PC-9 (cell line): ENCODE data around the gene KPNB1. TPM values are rescaled to one million over a fixed set of nuclear protein-coding genes. Genes with fewer than 3 reads are reported as not detected.

ENCODE experiments used
- BruUV-seq: library from RNA; stranded (reverse); fragments of 400-500 nt; replicated peaks from 2 replicates; lab custom pipeline; 2021; lab: Mats Ljungman, UMichigan
- CTCF ChIA-PET: fragments of 300-600 bp; sonication (Branson Sonifier 250); formaldehyde crosslinking; loops from one replicate; lab custom pipeline; 2022; ENCODE audit warnings: antibody characterized with exemption; lab: Charles Lee
- POLR2A ChIA-PET: fragments of 300-600 bp; sonication (Branson Sonifier 250); formaldehyde crosslinking; loops from one replicate; lab custom pipeline; 2022; ENCODE audit warnings: antibody characterized with exemption; ENCODE audit not compliant: unreplicated experiment; lab: Charles Lee
- DNase-seq, 2 experiments: peaks; one replicate each; pipeline versions ENCODE4 v3.0.0 to v3.0.0-alpha.2; 2015 to 2022; ENCODE audit warnings: mixed read lengths in 1 of 2
- H2AFZ ChIP-seq: fragments of 200-600 bp; sonication (generic); 2 replicates; pipeline ENCODE4 v1.8.1; 2017; ENCODE audit warnings: antibody characterized with exemption
- H3F3A ChIP-seq: fragments of 200-600 bp; sonication (generic); 2 replicates; pipeline ENCODE4 v1.8.1; 2017; ENCODE audit warnings: antibody characterized with exemption, mild to moderate bottlenecking, low read depth; ENCODE audit not compliant: insufficient read depth
- H3K27ac ChIP-seq: fragments of 200-600 bp; sonication (generic); 2 replicates; pipeline ENCODE4 v1.6.1; 2016; ENCODE audit warnings: mixed run types
- H3K27me3 ChIP-seq: fragments of 200-600 bp; sonication (generic); 2 replicates; pipeline ENCODE4 v1.6.1; 2016; ENCODE audit warnings: low read depth, mixed run types; ENCODE audit not compliant: insufficient read depth
- H3K36me3 ChIP-seq: fragments of 200-600 bp; sonication (generic); 2 replicates; pipeline ENCODE4 v1.6.1; 2016; ENCODE audit warnings: low read depth, mixed run types
- H3K4me1 ChIP-seq: fragments of 200-600 bp; sonication (generic); replicated peaks from 2 replicates; pipeline ENCODE4 v1.6.1; 2016; ENCODE audit warnings: mixed run types; ENCODE audit not compliant: insufficient read depth
- H3K4me2 ChIP-seq: fragments of 200-600 bp; sonication (generic); 2 replicates; pipeline ENCODE4 v1.6.1; 2017; ENCODE audit warnings: mixed run types
- H3K4me3 ChIP-seq: fragments of 200-600 bp; sonication (generic); 2 replicates; pipeline ENCODE4 v1.6.1; 2016; ENCODE audit warnings: mixed run types
- H3K79me2 ChIP-seq: fragments of 200-600 bp; sonication (generic); 2 replicates; pipeline ENCODE4 v1.6.1; 2017; ENCODE audit warnings: low read depth, mixed run types
- H3K9me2 ChIP-seq: fragments of 200-600 bp; sonication (generic); 2 replicates; pipeline ENCODE4 v1.8.1; 2017; ENCODE audit warnings: mild to moderate bottlenecking; ENCODE audit not compliant: insufficient read depth
- H3K9me3 ChIP-seq: fragments of 200-600 bp; sonication (generic); 2 replicates; pipeline ENCODE4 v1.8.1; 2016; ENCODE audit warnings: low read depth; ENCODE audit not compliant: insufficient read depth
- H4K20me1 ChIP-seq: fragments of 200-600 bp; sonication (generic); 2 replicates; pipeline ENCODE4 v1.8.1; 2017; ENCODE audit not compliant: insufficient read depth
- EZH2 ChIP-seq: fragments of 200-600 bp; sonication (generic); IDR thresholded peaks from 2 replicates; pipeline ENCODE4 v1.8.0; 2017; ENCODE audit warnings: antibody characterized with exemption, low read depth
- intact Hi-C: fragments of 100-400 bp; cut with micrococcal nuclease; formaldehyde crosslinking; loops from one replicate; pipeline ENCODE4 v1.10.0; 2022; ENCODE audit not compliant: unreplicated experiment
- total RNA-seq: library from RNA; stranded (reverse); gene quantifications from 2 replicates; pipeline ENCODE4 v1.2.3, GENCODE V29; 2021
- TF ChIP-seq, protein P1 (sequence below): fragments of 200-600 bp; sonication (generic); conservative IDR thresholded peaks from 2 replicates; pipeline ENCODE4 v1.6.1; 2017; ENCODE audit warnings: mixed run types, antibody characterized with exemption, mild to moderate bottlenecking, moderate library complexity

KPNB1 gene
- total RNA-seq, 1 experiment from 2014 or later, result 306 TPM

DNA sequence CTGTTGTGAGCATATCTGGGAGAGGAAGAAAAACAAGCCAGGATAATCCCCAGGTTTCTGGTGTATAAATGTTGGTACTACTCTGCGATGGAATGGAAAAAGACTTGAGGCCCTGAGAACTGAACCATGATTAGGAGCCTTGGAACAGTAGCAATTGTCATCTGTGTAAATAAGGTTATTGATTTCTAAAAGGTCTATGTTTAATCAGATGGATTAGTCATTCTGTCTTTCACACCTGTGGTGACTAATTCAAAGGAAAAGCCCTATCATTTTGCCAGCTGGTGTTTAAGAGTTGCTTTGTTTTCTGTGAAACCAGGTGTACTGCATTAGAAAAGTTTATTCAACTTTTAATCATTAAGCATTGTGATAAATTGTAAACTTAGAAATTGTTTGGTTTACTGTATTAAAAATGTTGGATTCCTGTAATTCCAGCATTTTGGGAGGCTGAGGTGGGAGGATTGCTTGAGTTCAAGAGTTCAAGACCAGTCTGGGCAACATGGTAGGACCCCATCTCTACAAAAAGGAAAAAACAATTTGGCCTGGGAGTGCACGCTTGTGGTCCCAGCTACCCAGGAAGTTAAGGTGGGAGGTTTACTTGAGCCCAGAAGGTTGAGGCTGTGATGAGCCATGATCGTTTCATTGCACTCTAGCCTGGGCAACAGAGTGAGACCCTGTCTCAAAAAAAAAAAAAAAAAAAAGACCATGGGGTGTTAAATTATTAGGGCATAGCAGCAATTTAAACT, 29.0 kb upstream of the KPNB1 start:
- Histone ChIP-seq H2AFZ (no peak overlapping the region), H3K4me2 (peak overlapping the region; percentile 13), H3K36me3 (peaks cover 36% of the 10 kb centered on the region), H4K20me1 (peaks cover 8% of the 10 kb centered on the region; the same call in 1 of the 2 replicates), H3K4me1 (peaks cover 37% of the 10 kb centered on the region), H3K9me3 (no peaks in the 10 kb centered on the region), H3K4me3 (no peak overlapping the region), H3K27ac (peak overlapping the region; percentile 71), H3K79me2 (no peaks in the 10 kb centered on the region; the same call in 1 of the 2 replicates), H3K9me2 (no peaks in the 10 kb centered on the region), H3K27me3 (no peaks in the 10 kb centered on the region), H3F3A (peaks cover 77% of the 10 kb centered on the region)
- BruUV-seq, result no TSS peak
- DNase-seq, result peak in 1 of 2 experiments; percentile 91
- TF ChIP-seq, protein P1, sequence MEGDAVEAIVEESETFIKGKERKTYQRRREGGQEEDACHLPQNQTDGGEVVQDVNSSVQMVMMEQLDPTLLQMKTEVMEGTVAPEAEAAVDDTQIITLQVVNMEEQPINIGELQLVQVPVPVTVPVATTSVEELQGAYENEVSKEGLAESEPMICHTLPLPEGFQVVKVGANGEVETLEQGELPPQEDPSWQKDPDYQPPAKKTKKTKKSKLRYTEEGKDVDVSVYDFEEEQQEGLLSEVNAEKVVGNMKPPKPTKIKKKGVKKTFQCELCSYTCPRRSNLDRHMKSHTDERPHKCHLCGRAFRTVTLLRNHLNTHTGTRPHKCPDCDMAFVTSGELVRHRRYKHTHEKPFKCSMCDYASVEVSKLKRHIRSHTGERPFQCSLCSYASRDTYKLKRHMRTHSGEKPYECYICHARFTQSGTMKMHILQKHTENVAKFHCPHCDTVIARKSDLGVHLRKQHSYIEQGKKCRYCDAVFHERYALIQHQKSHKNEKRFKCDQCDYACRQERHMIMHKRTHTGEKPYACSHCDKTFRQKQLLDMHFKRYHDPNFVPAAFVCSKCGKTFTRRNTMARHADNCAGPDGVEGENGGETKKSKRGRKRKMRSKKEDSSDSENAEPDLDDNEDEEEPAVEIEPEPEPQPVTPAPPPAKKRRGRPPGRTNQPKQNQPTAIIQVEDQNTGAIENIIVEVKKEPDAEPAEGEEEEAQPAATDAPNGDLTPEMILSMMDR, result no peak
- TF ChIP-seq EZH2, result no peak
- ChIA-PET CTCF (no interaction called here), POLR2A (interaction anchor here (0.5 to 0.7 kb wide), 4 partner anchors 22 to 211 kb away, joined by 3 to 16 read pairs (median 5); partner anchors contain the start of genes LRRC46 and MRPL10)
- intact Hi-C loops, result no loop called here

DNA sequence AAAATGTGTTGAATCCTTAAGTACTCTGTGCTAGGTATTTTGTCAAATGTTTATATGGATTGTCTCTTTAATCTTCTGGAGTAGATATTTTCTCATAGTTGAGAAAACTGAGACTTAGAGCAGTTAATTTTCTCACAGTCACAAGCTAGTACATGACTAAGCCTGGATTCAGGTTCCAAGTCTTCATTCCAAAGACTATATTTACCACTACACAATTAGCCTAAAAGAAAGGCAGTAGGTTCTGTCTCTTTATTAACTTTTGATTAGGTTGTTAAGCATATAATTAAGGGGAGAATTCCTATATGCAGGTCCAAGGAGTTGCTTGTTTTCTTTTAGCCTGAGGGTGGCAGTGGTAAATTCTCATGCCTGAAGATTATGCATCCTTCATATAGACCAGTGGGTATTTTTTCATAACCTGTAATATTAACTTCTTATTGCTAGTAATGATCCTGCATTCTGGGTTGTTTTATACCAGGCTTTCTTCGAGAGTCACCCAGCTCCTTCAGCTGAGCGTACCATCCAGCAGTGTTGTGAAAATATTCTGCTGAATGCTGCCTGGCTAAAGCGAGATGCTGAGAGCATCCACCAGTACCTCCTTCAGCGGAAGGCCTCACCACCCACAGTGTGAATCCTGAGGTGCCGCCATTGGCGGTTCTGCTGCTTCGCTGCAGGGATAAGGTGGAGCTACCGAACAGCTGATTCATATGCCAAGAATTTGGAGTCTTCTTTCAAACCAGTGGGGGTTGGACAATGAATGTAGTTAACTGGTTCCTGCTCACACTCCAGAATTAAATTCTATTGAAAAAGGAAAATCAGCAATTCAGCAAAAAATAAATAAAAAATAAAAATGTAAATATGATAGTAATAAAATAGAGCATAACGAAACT, 28.2 kb upstream of the KPNB1 start:
- Histone ChIP-seq H4K20me1 (peaks cover 3% of the 10 kb centered on the region; the same call in 1 of the 2 replicates), H3K27ac (peak overlapping the region; percentile 71), H3K36me3 (peaks cover 35% of the 10 kb centered on the region), H3K9me2 (no peaks in the 10 kb centered on the region), H3K79me2 (no peaks in the 10 kb centered on the region; the same call in 1 of the 2 replicates), H2AFZ (no peak overlapping the region), H3K9me3 (no peaks in the 10 kb centered on the region), H3F3A (peaks cover 80% of the 10 kb centered on the region), H3K4me3 (no peak overlapping the region), H3K27me3 (no peaks in the 10 kb centered on the region), H3K4me2 (peak overlapping the region; percentile 13), H3K4me1 (peaks cover 37% of the 10 kb centered on the region)
- CTCF ChIA-PET, result no interaction called here
- TF ChIP-seq EZH2, result no peak
- TF ChIP-seq, protein P1, result no peak
- peak; percentile 70 to 87 for DNase-seq
- no TSS peak for BruUV-seq
- intact Hi-C loops, result no loop called here
- POLR2A ChIA-PET, result interaction anchor here (0.6 to 0.8 kb wide), 5 partner anchors 16 to 622 kb away, joined by 3 to 7 read pairs (median 4); no protein-coding TSS in a partner anchor

DNA sequence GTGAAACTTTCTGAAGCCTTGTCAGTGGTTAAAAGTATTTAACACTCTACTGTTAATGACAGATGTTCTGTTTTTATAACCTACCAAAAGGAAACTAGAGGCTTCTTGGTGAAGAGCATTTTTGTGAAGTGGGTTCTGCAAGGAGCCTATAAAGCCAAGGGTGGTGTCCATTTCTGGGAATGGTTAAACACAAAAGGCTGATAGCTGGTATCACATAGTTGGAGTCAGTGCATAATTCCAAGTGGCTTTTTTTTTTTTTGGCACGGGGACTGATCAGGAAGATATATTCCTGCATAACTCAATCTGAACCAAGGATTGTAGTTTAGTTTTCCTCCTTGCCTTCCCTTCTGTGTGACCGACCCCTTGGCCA, 27.6 kb upstream of the KPNB1 start:
- intact Hi-C loops, result no loop called here
- ChIA-PET CTCF (no interaction called here), POLR2A (interaction anchor here (0.6 to 0.8 kb wide), 3 partner anchors 16 to 622 kb away, joined by 3 to 6 read pairs (median 4); no protein-coding TSS in a partner anchor)
- H3K79me2 ChIP-seq, result no peaks in the 10 kb centered on the region; the same call in 1 of the 2 replicates
- H3K9me3 ChIP-seq, result no peaks in the 10 kb centered on the region
- TF ChIP-seq, protein P1, result no peak
- H3K4me1 ChIP-seq, result peaks cover 37% of the 10 kb centered on the region
- H3K9me2 ChIP-seq, result no peaks in the 10 kb centered on the region
- BruUV-seq, result no TSS peak
- H3K36me3 ChIP-seq, result peaks cover 35% of the 10 kb centered on the region
- H3F3A ChIP-seq, result peaks cover 77% of the 10 kb centered on the region
- H3K4me2 ChIP-seq, result no peak overlapping the region; the same call in 1 of the 2 replicates
- no peaks in the 10 kb centered on the region for H3K27me3 ChIP-seq
- peaks cover 3% of the 10 kb centered on the region; the same call in 1 of the 2 replicates for H4K20me1 ChIP-seq
- no peak for DNase-seq
- H3K27ac ChIP-seq, result peak overlapping the region; percentile 71; the same call in 1 of the 2 replicates
- no peak overlapping the region for H3K4me3 ChIP-seq
- H2AFZ ChIP-seq, result no peak overlapping the region
